Left lobe of liver (tissue), 1 donor: Measurements from ENCODE around the gene UPP2. TPM values are rescaled to one million over a fixed set of nuclear protein-coding genes. Genes with fewer than 3 reads are reported as not detected.

Experiments used
- total RNA-seq: library from RNA; stranded (reverse); gene quantifications from one replicate; pipeline ENCODE4 v1.2.1, GENCODE V29; 2021
- donor health status: DM: no; HTN: yes; CAD: no.

The UPP2 gene
- total RNA-seq, 1 donor from 2014 or later, result 0.91 TPM

Other genes with a start within 250 kb of the UPP2 start
- 14.9 TPM for gene ACVR1, start 225.5 kb upstream of the UPP2 start, total RNA-seq